Naive thymus-derived CD4-positive, alpha-beta T cell (primary cell): ENCODE results near the gene AMN1. TPM values are rescaled to one million over a fixed set of nuclear protein-coding genes. Genes with fewer than 3 reads are reported as not detected.

ENCODE experiments used
- ATAC-seq: fragments of 150-1000 bp; cut with Tn5 transposase; 2 replicates; pipeline ENCODE4 v1.10.0; 2021; ENCODE audit warnings: mild to moderate bottlenecking, moderate library complexity
- CTCF ChIA-PET: fragments of 350-600 bp; sonication (Branson Sonifier 250); formaldehyde crosslinking; loops from one replicate; lab custom pipeline; 2021; ENCODE audit warnings: antibody characterized with exemption; lab: Charles Lee
- POLR2A ChIA-PET: fragments of 350-600 bp; sonication (Branson Sonifier 250); formaldehyde crosslinking; loops from one replicate; lab custom pipeline; 2021; ENCODE audit warnings: antibody characterized with exemption, inconsistent platforms; lab: Charles Lee
- DNase-seq, 9 donors: peaks; one replicate each; pipeline versions ENCODE4 v3.0.0 to v3.0.0-alpha.2; 2020 to 2022; ENCODE audit warnings: mixed read lengths in 1 of 9
- H3K27ac ChIP-seq: one replicate; pipeline ENCODE4 v1.7.0; 2013; ENCODE audit warnings: mild to moderate bottlenecking, low read depth, low read length, moderate library complexity
- H3K27me3 ChIP-seq, 2 donors: one replicate each; pipeline ENCODE4 v1.7.0; 2013; ENCODE audit warnings: low read length in 2 of 2, mild to moderate bottlenecking in 2 of 2, moderate library complexity in 2 of 2; ENCODE audit not compliant: control insufficient read depth in 2 of 2, insufficient read depth in 2 of 2
- H3K36me3 ChIP-seq, 3 experiments: 1 replicate in 2 of 3; 2 replicates in 1 of 3; pipeline ENCODE4 v1.7.0; 2013; ENCODE audit warnings: low read length in 3 of 3, mild to moderate bottlenecking in 3 of 3, moderate library complexity in 1 of 3; ENCODE audit not compliant: insufficient read depth in 3 of 3, control insufficient read depth in 2 of 3
- H3K4me1 ChIP-seq, 2 donors: one replicate each; pipeline ENCODE4 v1.7.0; 2013; ENCODE audit warnings: low read length in 2 of 2, mild to moderate bottlenecking in 2 of 2, moderate library complexity in 1 of 2; ENCODE audit not compliant: control insufficient read depth in 2 of 2, insufficient read depth in 2 of 2
- H3K4me3 ChIP-seq: 2 replicates; pipeline ENCODE4 v1.7.0; 2013; ENCODE audit warnings: mild to moderate bottlenecking, low read length
- H3K9me3 ChIP-seq, 3 experiments: 1 replicate in 2 of 3; 2 replicates in 1 of 3; pipeline ENCODE4 v1.7.0; 2013; ENCODE audit warnings: low read length in 3 of 3; ENCODE audit not compliant: control insufficient read depth in 2 of 3
- H3K27ac Mint-ChIP-seq, 9 donors: one replicate each; pipeline ENCODE4 v1.8.0; 2020 to 2022; ENCODE audit warnings: mixed read lengths in 9 of 9, mild to moderate bottlenecking in 8 of 9, moderate library complexity in 5 of 9, inconsistent platforms in 2 of 9
- H3K27me3 Mint-ChIP-seq, 5 donors: one replicate each; pipeline ENCODE4 v1.8.0; 2021 to 2022; ENCODE audit warnings: mixed read lengths in 5 of 5, mild to moderate bottlenecking in 1 of 5
- H3K36me3 Mint-ChIP-seq, 5 donors: one replicate each; pipeline ENCODE4 v1.8.0; 2020 to 2022; ENCODE audit warnings: mixed read lengths in 5 of 5, mild to moderate bottlenecking in 3 of 5, inconsistent platforms in 1 of 5
- H3K4me1 Mint-ChIP-seq, 7 donors: one replicate each; pipeline ENCODE4 v1.8.0; 2020 to 2022; ENCODE audit warnings: mixed read lengths in 7 of 7, mild to moderate bottlenecking in 3 of 7, inconsistent platforms in 1 of 7
- H3K4me3 Mint-ChIP-seq, 10 donors: one replicate each; pipeline ENCODE4 v1.8.0; 2020 to 2022; ENCODE audit warnings: mild to moderate bottlenecking in 10 of 10, mixed read lengths in 10 of 10, moderate library complexity in 6 of 10, inconsistent platforms in 2 of 10
- H3K9me3 Mint-ChIP-seq, 11 donors: one replicate each; pipeline ENCODE4 v1.8.0; 2020 to 2022; ENCODE audit warnings: mixed read lengths in 11 of 11, mild to moderate bottlenecking in 4 of 11, inconsistent platforms in 1 of 11, moderate library complexity in 1 of 11
- intact Hi-C, 2 donors: fragments of 100-400 bp; cut with micrococcal nuclease; formaldehyde crosslinking; loops; one replicate each; pipeline ENCODE4 v1.15.1; 2023
- polyA plus RNA-seq, 2 donors: library from polyadenylated mRNA; unstranded; fragments of 300-500 nt; fragmentation: Illumina TruSeq; gene quantifications; one replicate each; pipeline ENCODE4 v1.2.3, GENCODE V29; 2021
- total RNA-seq, 6 experiments: library from RNA in 5 of 6; stranded (reverse) in 5 of 6; gene quantifications; 1 replicate in 5 of 6; 2 replicates in 1 of 6; pipeline ENCODE4 v1.2.3 and lab custom pipeline; 2021 to 2026

The AMN1 gene
- total and polyA plus RNA-seq, 7 experiments from 2014 or later = 4.1 to 22.9 (median 15.7) TPM

GRCh38 chr12:31633464-31633863 is 95.4 kb downstream of the AMN1 start:
- ChIA-PET CTCF (interaction anchor here (0.8 kb wide), 1 partner anchor 28 kb away, joined by 3 read pairs; no protein-coding TSS in a partner anchor), POLR2A (no interaction called here)
- Histone ChIP-seq H3K4me3 (no peak overlapping the region), H3K27ac (no peak overlapping the region), H3K9me3 (no peaks in the 10 kb centered on the region), H3K27me3 (no peaks in the 10 kb centered on the region), H3K36me3 (no peaks in the 10 kb centered on the region), H3K4me1 (no peaks in the 10 kb centered on the region)
- H3K27ac Mint-ChIP-seq = no peak overlapping the region
- no peak for ATAC-seq
- peaks cover 0 to 7% (median 0%) of the 10 kb centered on the region in 5 donors for H3K27me3 Mint-ChIP-seq
- DNase-seq = no peak
- H3K4me3 Mint-ChIP-seq = no peak overlapping the region
- intact Hi-C loops = no loop called here
- H3K36me3 Mint-ChIP-seq = peaks cover 0 to 4% (median 0%) of the 10 kb centered on the region in 5 donors
- H3K9me3 Mint-ChIP-seq = no peaks in the 10 kb centered on the region
- peaks cover 0 to 8% (median 7%) of the 10 kb centered on the region in 7 donors for H3K4me1 Mint-ChIP-seq

- POLR2A ChIA-PET = interaction anchor here (0.6 kb wide), 1 partner anchor 262 kb away, joined by 3 read pairs; no protein-coding TSS in a partner anchor
- intact Hi-C loops = no loop called here
These were observed 97.0 kb downstream of the AMN1 start for GRCh38 chr12:31631809-31632208.

GRCh38 chr12:31631023-31631724 is 97.6 kb downstream of the AMN1 start:
- H3K27me3 Mint-ChIP-seq = peaks cover 0 to 7% (median 0%) of the 10 kb centered on the region in 5 donors
- H3K36me3 ChIP-seq = no peaks in the 10 kb centered on the region
- no peaks in the 10 kb centered on the region for H3K4me1 ChIP-seq
- H3K4me3 ChIP-seq = no peak overlapping the region
- no peaks in the 10 kb centered on the region for H3K27me3 ChIP-seq
- peaks cover 0 to 5% (median under 1%) of the 10 kb centered on the region in 7 donors for H3K4me1 Mint-ChIP-seq
- H3K9me3 ChIP-seq = no peaks in the 10 kb centered on the region
- DNase-seq (no peak), ATAC-seq (no peak)
- H3K27ac Mint-ChIP-seq = no peak overlapping the region
- CTCF ChIA-PET = no interaction called here
- H3K4me3 Mint-ChIP-seq = no peak overlapping the region
- POLR2A ChIA-PET = no interaction called here
- no peaks in the 10 kb centered on the region for H3K9me3 Mint-ChIP-seq
- no peak overlapping the region for H3K27ac ChIP-seq
- peaks cover 0 to 4% (median 0%) of the 10 kb centered on the region in 5 donors for H3K36me3 Mint-ChIP-seq
- intact Hi-C loops = no loop called here

More at GRCh38 chr12:31631809-31632208, 97.0 kb downstream of the AMN1 start:
- Histone ChIP-seq H3K36me3 (no peaks in the 10 kb centered on the region), H3K9me3 (no peaks in the 10 kb centered on the region), H3K27ac (no peak overlapping the region), H3K4me3 (no peak overlapping the region), H3K4me1 (no peaks in the 10 kb centered on the region), H3K27me3 (no peaks in the 10 kb centered on the region)
- Mint-ChIP-seq H3K27ac (no peak overlapping the region), H3K4me1 (peaks cover 0 to 8% (median 7%) of the 10 kb centered on the region in 7 donors), H3K27me3 (peaks cover 0 to 7% (median 0%) of the 10 kb centered on the region in 5 donors), H3K4me3 (no peak overlapping the region), H3K9me3 (no peaks in the 10 kb centered on the region), H3K36me3 (peaks cover 0 to 4% (median 0%) of the 10 kb centered on the region in 5 donors)
- no peak for DNase-seq
- CTCF ChIA-PET = no interaction called here
- ATAC-seq = no peak

- Histone ChIP-seq H3K27ac (no peak overlapping the region), H3K27me3 (no peaks in the 10 kb centered on the region), H3K36me3 (no peaks in the 10 kb centered on the region), H3K4me1 (no peaks in the 10 kb centered on the region), H3K4me3 (no peak overlapping the region), H3K9me3 (no peaks in the 10 kb centered on the region)
- no peak overlapping the region for H3K4me3 Mint-ChIP-seq
- intact Hi-C loops = no loop called here
- H3K36me3 Mint-ChIP-seq = peaks cover 0 to 4% (median 0%) of the 10 kb centered on the region in 5 donors
- H3K27me3 Mint-ChIP-seq = peaks cover 0 to 7% (median 0%) of the 10 kb centered on the region in 5 donors
- peaks cover 0 to 4% (median 0%) of the 10 kb centered on the region in 7 donors for H3K4me1 Mint-ChIP-seq
- ChIA-PET CTCF (interaction anchor here (0.6 kb wide), 1 partner anchor 275 kb away, joined by 5 read pairs; no protein-coding TSS in a partner anchor), POLR2A (no interaction called here)
- DNase-seq (no peak), ATAC-seq (no peak)
- H3K27ac Mint-ChIP-seq = no peak overlapping the region
- no peaks in the 10 kb centered on the region for H3K9me3 Mint-ChIP-seq
These were observed 98.8 kb downstream of the AMN1 start for GRCh38 chr12:31629756-31630732.

GRCh38 chr12:31627456-31628054 is 101.3 kb downstream of the AMN1 start:
- no peak overlapping the region for H3K4me3 ChIP-seq
- no peaks in the 10 kb centered on the region for H3K27me3 ChIP-seq
- no peak overlapping the region for H3K27ac ChIP-seq
- no peaks in the 10 kb centered on the region for H3K4me1 Mint-ChIP-seq
- DNase-seq (no peak), ATAC-seq (no peak)
- H3K36me3 ChIP-seq = no peaks in the 10 kb centered on the region
- H3K27me3 Mint-ChIP-seq = peaks cover 0 to 5% (median 0%) of the 10 kb centered on the region in 5 donors
- CTCF ChIA-PET = no interaction called here
- POLR2A ChIA-PET = no interaction called here
- intact Hi-C loops = no loop called here
- peaks cover 0 to 4% (median 0%) of the 10 kb centered on the region in 5 donors for H3K36me3 Mint-ChIP-seq
- H3K9me3 ChIP-seq = no peaks in the 10 kb centered on the region
- H3K9me3 Mint-ChIP-seq = no peaks in the 10 kb centered on the region
- no peaks in the 10 kb centered on the region for H3K4me1 ChIP-seq
- no peak overlapping the region for H3K4me3 Mint-ChIP-seq
- H3K27ac Mint-ChIP-seq = no peak overlapping the region

- intact Hi-C loops = no loop called here
- Histone ChIP-seq H3K4me1 (no peaks in the 10 kb centered on the region), H3K27me3 (no peaks in the 10 kb centered on the region), H3K4me3 (no peak overlapping the region), H3K36me3 (no peaks in the 10 kb centered on the region), H3K9me3 (no peaks in the 10 kb centered on the region), H3K27ac (no peak overlapping the region)
- H3K4me1 Mint-ChIP-seq = no peaks in the 10 kb centered on the region
- peak overlapping the region in 1 of 9 donors; percentile 41 for H3K27ac Mint-ChIP-seq
- ChIA-PET POLR2A (no interaction called here), CTCF (no interaction called here)
- H3K36me3 Mint-ChIP-seq = peaks cover 0 to 4% (median 0%) of the 10 kb centered on the region in 5 donors
- no peak for DNase-seq
- H3K27me3 Mint-ChIP-seq = peaks cover 0 to 4% (median 0%) of the 10 kb centered on the region in 5 donors
- no peaks in the 10 kb centered on the region for H3K9me3 Mint-ChIP-seq
- no peak for ATAC-seq
- H3K4me3 Mint-ChIP-seq = no peak overlapping the region
These were observed 102.4 kb downstream of the AMN1 start for GRCh38 chr12:31626270-31626995.
